ENCODE measurements around the gene CAV3.

GRCh38 chr3:8766148-8766547, 32.5 kb downstream of the CAV3 start:
- no peak for TF ChIP-seq CTCF (IDR thresholded peaks at IDR 0.05)
- TF ChIP-seq POLR2A (IDR thresholded peaks at IDR 0.05), result no peak

Measured in lower leg skin (tissue), 3 donors.